ENCODE measurements around the gene TNRC6C.
"Not testable (repeated sequence)": the region's sequence is repeated elsewhere in the genome, so short reads cannot be mapped to it uniquely, and the experiment has no call there.

The TNRC6C gene

GRCh38 chr17:77990301-77990700 is 31.8 kb downstream of the TNRC6C start:
- no peak overlapping the region for H3K4me3 ChIP-seq
- TF ChIP-seq CTCF (IDR thresholded peaks at IDR 0.05), result no peak
- no peak for DNase-seq (ENCODE audit: low spot score)
- H3K27ac ChIP-seq, result no peak overlapping the region

DNA sequence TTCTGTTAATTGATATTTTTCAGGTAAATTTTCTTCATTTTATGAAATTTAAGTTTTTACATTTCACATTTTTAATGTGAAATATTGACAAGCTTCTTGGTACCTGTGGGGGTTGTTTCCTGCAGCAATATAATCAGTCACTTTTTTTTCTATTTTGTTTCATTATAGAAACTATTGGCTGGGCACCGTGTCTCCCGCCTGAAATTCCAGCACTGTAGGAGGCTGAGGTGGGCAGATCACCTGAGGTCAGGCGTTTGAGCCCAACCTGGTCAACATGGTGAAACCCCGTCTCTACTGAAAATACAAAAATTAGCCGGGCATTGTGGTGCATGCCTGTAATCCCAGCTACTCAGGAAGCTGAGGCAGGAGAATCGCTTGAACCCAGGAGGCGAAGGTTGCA is 35.2 kb downstream of the TNRC6C start:
- not testable (repeated sequence) for H3K27ac ChIP-seq; H3K4me3 ChIP-seq; DNase-seq (ENCODE audit: low spot score)

- DNase-seq (ENCODE audit: low spot score), result no peak
Measured at GRCh38 chr17:77995146-77995852, 36.8 kb downstream of the TNRC6C start.

DNA sequence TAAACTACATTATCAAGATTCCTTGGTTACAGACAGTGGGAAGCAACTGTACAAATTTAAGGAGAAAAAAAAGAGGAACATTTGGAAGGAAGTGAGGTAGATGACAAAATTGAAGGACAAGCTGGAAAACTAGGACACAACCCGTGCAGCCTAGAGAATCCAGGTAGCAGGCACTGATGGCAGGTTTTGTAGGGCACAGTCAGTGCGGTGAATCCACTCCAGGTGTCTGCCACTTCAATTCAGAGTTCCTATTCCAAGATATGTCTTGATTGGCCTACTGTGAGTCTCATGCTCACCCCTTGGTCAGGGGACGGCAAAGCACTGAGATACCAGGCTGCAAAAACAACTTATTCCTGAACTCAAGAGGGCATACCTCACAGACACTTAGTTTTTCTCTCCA is 37.8 kb downstream of the TNRC6C start:
- peak overlapping the region in 1 of 2 donors; percentile 9 for H3K27ac ChIP-seq
- H3K4me3 ChIP-seq, result no peak overlapping the region
- no peak for TF ChIP-seq CTCF (IDR thresholded peaks at IDR 0.05)
- no peak for DNase-seq (ENCODE audit: low spot score)

More at GRCh38 chr17:77995146-77995852, 36.8 kb downstream of the TNRC6C start:
- Histone ChIP-seq H3K27ac (peak overlapping the region in 1 of 2 donors; percentile 28), H3K4me3 (peak overlapping the region; percentile 35)
- TF ChIP-seq CTCF (IDR thresholded peaks at IDR 0.05), result no peak

- DNase-seq (ENCODE audit: low spot score), result no peak
- H3K27ac ChIP-seq, result peak overlapping the region in 1 of 2 donors; percentile 7
- H3K4me3 ChIP-seq, result no peak overlapping the region
- no peak for TF ChIP-seq CTCF (IDR thresholded peaks at IDR 0.05)
Measured at GRCh38 chr17:77999413-78000173, 41.1 kb downstream of the TNRC6C start.

DNA sequence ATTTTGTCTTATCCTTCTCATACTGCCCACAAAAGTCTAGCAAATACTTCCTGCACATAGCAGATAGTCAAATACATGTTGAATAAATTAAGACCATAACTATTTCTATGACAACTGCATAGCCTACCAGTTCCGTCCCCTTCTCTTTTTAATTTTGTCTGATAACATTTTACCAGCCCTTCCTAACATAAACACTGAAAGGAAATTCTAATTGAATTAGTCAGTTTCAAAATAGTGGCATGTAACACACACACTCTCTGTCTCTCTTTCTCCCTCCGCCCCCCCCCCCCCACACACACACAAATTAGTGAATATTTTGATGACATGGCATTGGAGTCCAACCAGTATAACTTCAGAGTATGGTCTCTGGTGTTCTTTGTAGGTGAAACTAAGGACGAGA is 41.8 kb downstream of the TNRC6C start:
- no peak for DNase-seq (ENCODE audit: low spot score)
- Histone ChIP-seq H3K27ac (no peak overlapping the region), H3K4me3 (no peak overlapping the region)
- TF ChIP-seq CTCF (IDR thresholded peaks at IDR 0.05), result no peak

DNA sequence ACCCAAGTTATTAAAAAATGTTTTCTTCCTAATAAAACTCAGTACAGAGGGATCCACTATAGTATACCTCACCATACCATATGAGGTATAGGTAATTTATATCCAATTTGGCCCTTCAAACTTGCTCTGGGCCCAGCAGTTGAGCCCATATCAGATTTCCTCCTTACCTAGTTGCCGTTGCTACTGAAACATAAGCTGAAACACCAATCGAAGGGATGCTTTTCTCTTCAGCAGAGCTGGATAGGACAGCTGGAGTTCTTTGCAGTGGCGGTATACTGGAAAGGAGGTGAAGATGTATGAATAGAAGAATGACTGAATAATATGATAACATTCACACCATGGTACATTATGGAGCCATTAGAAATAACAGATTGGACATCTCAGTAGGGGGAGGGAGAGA is 42.7 kb downstream of the TNRC6C start:
- no peak for TF ChIP-seq CTCF (IDR thresholded peaks at IDR 0.05)
- Histone ChIP-seq H3K27ac (peak overlapping the region in 1 of 2 donors; percentile 47), H3K4me3 (no peak overlapping the region)
- DNase-seq (ENCODE audit: low spot score), result no peak

Data from coronary artery (tissue), 2 donors.